Measurements from ENCODE around the gene TRPV3.
"Not testable (repeated sequence)": the region's sequence is repeated elsewhere in the genome, so short reads cannot be mapped to it uniquely, and the experiment has no call there.

The TRPV3 gene

DNA sequence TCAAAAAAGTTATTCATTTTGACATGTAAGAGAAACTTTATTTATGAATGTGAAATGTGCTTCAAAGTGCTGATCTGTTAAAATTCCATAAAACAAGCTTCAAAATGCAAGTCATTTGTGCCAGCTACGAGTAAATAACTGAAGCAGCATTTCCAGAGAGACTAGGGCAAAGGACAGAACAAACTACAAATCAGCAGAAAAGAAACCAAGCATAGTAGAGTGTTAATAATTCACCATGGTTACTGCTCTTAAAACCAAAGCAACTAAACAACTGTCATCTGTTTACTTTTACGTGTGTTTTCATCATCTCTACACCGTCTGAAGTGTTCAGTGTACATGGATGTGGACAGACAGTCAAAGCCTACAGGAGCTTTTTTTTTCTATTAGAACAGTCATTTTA, 83.4 kb downstream of the TRPV3 start:
- no peak for DNase-seq (ENCODE audit: insufficient read length, low spot score)
- FAIRE-seq, result no peak
- TF ChIP-seq POLR2AphosphoS5 (IDR thresholded peaks at IDR 0.05; ENCODE audit: low read depth, low read length), result no peak
- no peak for TF ChIP-seq SPI1 (IDR thresholded peaks at IDR 0.05; ENCODE audit: low read depth, low read length)
- no peak for TF ChIP-seq PAX5 (IDR thresholded peaks at IDR 0.05; ENCODE audit: insufficient read depth, low read length, severe bottlenecking)
- no peak for TF ChIP-seq POU2F2 (IDR thresholded peaks at IDR 0.05; ENCODE audit: low read depth, low read length)
- no peak for TF ChIP-seq POLR2A (IDR thresholded peaks at IDR 0.05; ENCODE audit: low read depth, low read length)
- TF ChIP-seq TAF1 (IDR thresholded peaks at IDR 0.05; ENCODE audit: low read depth, low read length), result no peak

DNA sequence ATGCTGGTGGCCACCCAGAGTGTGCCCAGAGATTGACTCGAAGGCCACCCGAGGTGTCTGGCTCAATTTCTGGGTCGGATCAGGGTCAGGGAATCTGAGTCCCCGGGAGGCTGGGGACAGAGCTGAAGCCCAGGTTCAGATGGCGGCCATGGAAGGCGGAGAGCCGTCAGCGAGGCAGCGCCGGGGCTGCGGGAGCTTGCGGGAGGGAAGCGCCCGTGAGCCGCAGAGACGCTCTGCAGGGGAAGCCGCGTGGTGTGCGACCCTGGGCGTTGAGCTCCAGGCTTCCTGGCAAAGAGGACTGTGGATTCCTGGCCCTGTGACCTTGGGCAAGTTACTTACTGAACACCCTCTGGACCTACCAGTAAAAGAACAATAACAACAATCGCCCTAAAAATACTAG, 85.5 kb downstream of the TRPV3 start:
- DNase-seq (ENCODE audit: insufficient read length, low spot score) (no peak), FAIRE-seq (no peak)
- TF ChIP-seq TAF1 (IDR thresholded peaks at IDR 0.05; ENCODE audit: low read depth, low read length) (no peak), SPI1 (IDR thresholded peaks at IDR 0.05; ENCODE audit: low read depth, low read length) (no peak), POLR2AphosphoS5 (IDR thresholded peaks at IDR 0.05; ENCODE audit: low read depth, low read length) (no peak), PAX5 (IDR thresholded peaks at IDR 0.05; ENCODE audit: insufficient read depth, low read length, severe bottlenecking) (no peak), POLR2A (IDR thresholded peaks at IDR 0.05; ENCODE audit: low read depth, low read length) (no peak), POU2F2 (IDR thresholded peaks at IDR 0.05; ENCODE audit: low read depth, low read length) (no peak)

DNA sequence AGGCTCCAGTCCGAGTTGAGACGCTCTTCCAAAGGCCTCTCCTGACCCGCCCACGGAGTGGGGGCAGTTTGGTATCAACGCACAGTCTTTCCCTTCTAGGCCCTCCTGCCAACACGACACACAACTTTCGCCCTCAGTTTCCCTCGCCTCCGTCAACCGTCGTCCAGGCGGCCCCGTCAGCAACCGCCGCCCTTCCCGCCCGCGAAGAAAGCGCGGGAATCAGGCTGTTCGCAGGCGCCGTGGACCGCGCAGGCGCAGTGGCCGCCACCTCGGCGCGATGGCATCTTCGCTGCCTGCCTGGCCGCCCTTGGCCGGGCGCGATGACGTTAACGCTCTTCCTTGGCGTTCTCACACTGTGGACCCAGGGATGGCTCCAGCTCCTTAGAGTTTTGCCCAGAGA, 86.0 kb downstream of the TRPV3 start, which contains the start of gene SPATA22:
Gene SPATA22 (minus strand): TSS at position 221 of the 400 bp plus-strand sequence. CDS start 2,494 bp downstream, outside the sequence.
- TF ChIP-seq SPI1 (IDR thresholded peaks at IDR 0.05; ENCODE audit: low read depth, low read length) (no peak), PAX5 (IDR thresholded peaks at IDR 0.05; ENCODE audit: insufficient read depth, low read length, severe bottlenecking) (no peak), POU2F2 (IDR thresholded peaks at IDR 0.05; ENCODE audit: low read depth, low read length) (no peak), POLR2A (IDR thresholded peaks at IDR 0.05; ENCODE audit: low read depth, low read length) (no peak), POLR2AphosphoS5 (IDR thresholded peaks at IDR 0.05; ENCODE audit: low read depth, low read length) (no peak), TAF1 (IDR thresholded peaks at IDR 0.05; ENCODE audit: low read depth, low read length) (no peak)
- DNase-seq (ENCODE audit: insufficient read length, low spot score), result no peak
- FAIRE-seq, result no peak

DNA sequence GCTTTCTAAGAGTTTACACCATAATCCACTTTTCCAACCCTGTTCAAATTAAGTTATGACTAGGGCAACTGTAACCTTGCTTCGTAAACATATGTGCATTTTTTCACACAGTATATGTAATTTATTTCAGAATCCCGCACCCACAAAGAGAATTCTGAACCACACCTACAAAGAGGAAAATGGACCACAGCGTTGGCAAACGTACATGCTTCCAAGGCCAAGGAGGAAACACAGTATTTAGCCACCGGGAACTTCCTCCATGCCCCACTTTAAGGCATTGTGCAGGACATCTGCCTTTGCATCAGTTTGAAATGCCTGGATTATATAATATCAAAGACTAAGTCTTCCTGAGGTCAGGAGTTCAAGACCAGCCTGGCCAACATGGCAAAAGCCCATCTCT, 88.1 kb downstream of the TRPV3 start:
- no peak for DNase-seq (ENCODE audit: insufficient read length, low spot score)
- no peak for FAIRE-seq
- TF ChIP-seq POLR2A (IDR thresholded peaks at IDR 0.05; ENCODE audit: low read depth, low read length) (no peak), SPI1 (IDR thresholded peaks at IDR 0.05; ENCODE audit: low read depth, low read length) (no peak), TAF1 (IDR thresholded peaks at IDR 0.05; ENCODE audit: low read depth, low read length) (no peak), POLR2AphosphoS5 (IDR thresholded peaks at IDR 0.05; ENCODE audit: low read depth, low read length) (no peak)

DNA sequence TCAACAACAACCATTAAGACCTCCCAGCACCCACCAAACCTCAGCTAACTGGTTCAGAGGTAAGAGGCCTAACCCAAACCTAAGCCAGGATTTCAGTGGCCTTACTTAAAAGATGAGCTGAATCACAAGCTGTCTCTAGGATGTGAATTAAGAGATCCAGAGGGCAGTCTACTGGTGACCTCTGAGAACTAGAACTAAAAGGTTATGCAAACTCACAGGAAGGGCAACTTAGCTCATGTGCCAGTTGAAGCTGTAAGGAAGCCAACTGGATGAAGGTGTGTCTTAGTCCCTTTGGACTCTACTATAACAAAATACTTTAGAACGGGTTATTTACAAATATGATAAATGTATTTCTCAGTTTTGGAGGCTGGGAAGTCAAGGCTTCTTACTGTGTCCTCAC, 91.3 kb downstream of the TRPV3 start:
- DNase-seq (ENCODE audit: insufficient read length, low spot score); FAIRE-seq: not testable (repeated sequence)
